GM18505 (cell line): ENCODE measurements around the gene KRT76.
"Not testable (repeated sequence)": the region's sequence is repeated elsewhere in the genome, so short reads cannot be mapped to it uniquely, and the experiment has no call there.

ENCODE experiments used
- ATAC-seq: cut with Tn5 transposase; IDR thresholded peaks from one replicate; pipeline ENCODE4 v1.9.1; 2021; ENCODE audit not compliant: unreplicated experiment
- POLR2A ChIP-seq: IDR thresholded peaks from 4 replicates; pipeline ENCODE4 v1.6.1; 2011; ENCODE audit warnings: borderline replicate concordance; ENCODE audit not compliant: insufficient read depth, insufficient read length; ENCODE audit errors: extremely low read depth

KRT76 gene

GRCh38 chr12:52760623-52761022 lies 16.5 kb downstream of the KRT76 start:
- no peak for TF ChIP-seq POLR2A
- no peak for ATAC-seq

- ATAC-seq = no peak
- TF ChIP-seq POLR2A = no peak
These were observed 17.4 kb downstream of the KRT76 start for GRCh38 chr12:52759695-52760094.

- TF ChIP-seq POLR2A = no peak
- ATAC-seq = no peak
These were observed 17.9 kb downstream of the KRT76 start for GRCh38 chr12:52759218-52759617.

- no peak for ATAC-seq
- no peak for TF ChIP-seq POLR2A
These were observed 19.5 kb downstream of the KRT76 start for GRCh38 chr12:52757449-52758176.

GRCh38 chr12:52756281-52756960 lies 20.7 kb downstream of the KRT76 start:
- TF ChIP-seq POLR2A = no peak
- ATAC-seq = no peak

- no peak for TF ChIP-seq POLR2A
These were observed 21.6 kb downstream of the KRT76 start for GRCh38 chr12:52755533-52755932.

GRCh38 chr12:52754135-52754534 lies 23.0 kb downstream of the KRT76 start:
- ATAC-seq = no peak

More at GRCh38 chr12:52755533-52755932, 21.6 kb downstream of the KRT76 start:
- no peak for ATAC-seq

GRCh38 chr12:52753283-52753682 lies 23.9 kb downstream of the KRT76 start:
- no peak for TF ChIP-seq POLR2A
- no peak for ATAC-seq

More at GRCh38 chr12:52754135-52754534, 23.0 kb downstream of the KRT76 start:
- TF ChIP-seq POLR2A = no peak

GRCh38 chr12:52752516-52752915 lies 24.6 kb downstream of the KRT76 start:
- no peak for TF ChIP-seq POLR2A
- ATAC-seq = no peak

- ATAC-seq = no peak
- no peak for TF ChIP-seq POLR2A
These were observed 25.4 kb downstream of the KRT76 start for GRCh38 chr12:52751795-52752194.

GRCh38 chr12:52750532-52750931 lies 26.6 kb downstream of the KRT76 start:
- ATAC-seq = not testable (repeated sequence)

- no peak for TF ChIP-seq POLR2A
- no peak for ATAC-seq
These were observed 27.3 kb downstream of the KRT76 start for GRCh38 chr12:52749827-52750226.

- ATAC-seq = no peak
- TF ChIP-seq POLR2A = no peak
These were observed 28.6 kb downstream of the KRT76 start for GRCh38 chr12:52748578-52748977.

GRCh38 chr12:52745554-52745953 lies 31.6 kb downstream of the KRT76 start:
- no peak for ATAC-seq
- no peak for TF ChIP-seq POLR2A
